Adrenal gland (tissue), 5 donors: ENCODE data around the gene GSTM4.

Experiments used
- POLR2A ChIP-seq, 2 donors: fragments of 450-650 bp; IDR thresholded peaks; one replicate each; pipeline ENCODE4 v1.6.1; 2017; ENCODE audit warnings: antibody characterized with exemption in 2 of 2, mild to moderate bottlenecking in 2 of 2, moderate library complexity in 1 of 2
- TF ChIP-seq, protein P1 (sequence below), 6 experiments: fragments of 450-650 bp in 4 of 6; fragments of 200-600 bp in 2 of 6; sonication (generic) in 1 of 6; IDR thresholded peaks; 1 replicate in 5 of 6; 2 replicates in 1 of 6; pipeline versions ENCODE4 v1.5.1 to v1.8.0; 2016 to 2021; ENCODE audit warnings: antibody characterized with exemption in 6 of 6, mild to moderate bottlenecking in 2 of 6, moderate library complexity in 1 of 6
- donor health status: DM: no; HTN: no; CAD: no.

DNA sequence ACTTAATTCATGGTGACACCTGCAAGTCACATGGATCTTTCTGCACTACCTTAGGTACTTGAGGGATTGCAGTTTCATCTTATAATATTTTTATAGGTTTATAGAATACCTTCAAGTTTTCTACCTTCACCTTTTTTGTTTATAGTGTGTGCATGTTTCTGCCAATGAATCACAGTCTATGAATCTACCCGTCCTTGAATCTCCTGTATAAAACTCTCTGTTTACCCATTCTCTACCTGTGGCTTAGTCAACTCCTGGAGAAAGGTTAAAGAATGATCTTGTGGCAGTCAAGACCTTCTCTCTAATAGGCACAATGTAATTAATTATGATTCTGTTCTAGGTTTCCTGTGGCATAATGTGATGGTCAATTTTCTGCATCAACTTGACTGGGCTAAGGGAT lies 8.8 kb downstream of the GSTM4 start:
- TF ChIP-seq, protein P1, sequence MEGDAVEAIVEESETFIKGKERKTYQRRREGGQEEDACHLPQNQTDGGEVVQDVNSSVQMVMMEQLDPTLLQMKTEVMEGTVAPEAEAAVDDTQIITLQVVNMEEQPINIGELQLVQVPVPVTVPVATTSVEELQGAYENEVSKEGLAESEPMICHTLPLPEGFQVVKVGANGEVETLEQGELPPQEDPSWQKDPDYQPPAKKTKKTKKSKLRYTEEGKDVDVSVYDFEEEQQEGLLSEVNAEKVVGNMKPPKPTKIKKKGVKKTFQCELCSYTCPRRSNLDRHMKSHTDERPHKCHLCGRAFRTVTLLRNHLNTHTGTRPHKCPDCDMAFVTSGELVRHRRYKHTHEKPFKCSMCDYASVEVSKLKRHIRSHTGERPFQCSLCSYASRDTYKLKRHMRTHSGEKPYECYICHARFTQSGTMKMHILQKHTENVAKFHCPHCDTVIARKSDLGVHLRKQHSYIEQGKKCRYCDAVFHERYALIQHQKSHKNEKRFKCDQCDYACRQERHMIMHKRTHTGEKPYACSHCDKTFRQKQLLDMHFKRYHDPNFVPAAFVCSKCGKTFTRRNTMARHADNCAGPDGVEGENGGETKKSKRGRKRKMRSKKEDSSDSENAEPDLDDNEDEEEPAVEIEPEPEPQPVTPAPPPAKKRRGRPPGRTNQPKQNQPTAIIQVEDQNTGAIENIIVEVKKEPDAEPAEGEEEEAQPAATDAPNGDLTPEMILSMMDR (IDR thresholded peaks at IDR 0.05): no peak
- TF ChIP-seq POLR2A (IDR thresholded peaks at IDR 0.05): no peak
